NCI-H1417 treated with DMSO at 0.1 percent for 48 hours (cell line): ENCODE results near the gene HBA1.
"Not testable (repeated sequence)": the region's sequence is repeated elsewhere in the genome, so short reads cannot be mapped to it uniquely, and the experiment has no call there.

Experiments
- DNase-seq: peaks from one replicate; lab custom pipeline; 2025; lab: John Stamatoyannopoulos, UW

The HBA1 gene

DNA sequence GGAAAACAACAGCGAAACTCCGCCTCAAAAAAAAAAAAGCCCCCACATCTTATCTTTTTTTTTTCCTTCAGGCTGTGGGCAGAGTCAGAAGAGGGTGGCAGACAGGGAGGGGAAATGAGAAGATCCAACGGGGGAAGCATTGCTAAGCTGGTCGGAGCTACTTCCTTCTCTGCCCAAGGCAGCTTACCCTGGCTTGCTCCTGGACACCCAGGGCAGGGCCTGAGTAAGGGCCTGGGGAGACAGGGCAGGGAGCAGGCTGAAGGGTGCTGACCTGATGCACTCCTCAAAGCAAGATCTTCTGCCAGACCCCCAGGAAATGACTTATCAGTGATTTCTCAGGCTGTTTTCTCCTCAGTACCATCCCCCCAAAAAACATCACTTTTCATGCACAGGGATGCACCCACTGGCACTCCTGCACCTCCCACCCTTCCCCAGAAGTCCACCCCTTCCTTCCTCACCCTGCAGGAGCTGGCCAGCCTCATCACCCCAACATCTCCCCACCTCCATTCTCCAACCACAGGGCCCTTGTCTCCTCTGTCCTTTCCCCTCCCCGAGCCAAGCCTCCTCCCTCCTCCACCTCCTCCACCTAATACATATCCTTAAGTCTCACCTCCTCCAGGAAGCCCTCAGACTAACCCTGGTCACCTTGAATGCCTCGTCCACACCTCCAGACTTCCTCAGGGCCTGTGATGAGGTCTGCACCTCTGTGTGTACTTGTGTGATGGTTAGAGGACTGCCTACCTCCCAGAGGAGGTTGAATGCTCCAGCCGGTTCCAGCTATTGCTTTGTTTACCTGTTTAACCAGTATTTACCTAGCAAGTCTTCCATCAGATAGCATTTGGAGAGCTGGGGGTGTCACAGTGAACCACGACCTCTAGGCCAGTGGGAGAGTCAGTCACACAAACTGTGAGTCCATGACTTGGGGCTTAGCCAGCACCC, 1.2 kb upstream of the HBA1 start:
- DNase-seq, result no peak

DNA sequence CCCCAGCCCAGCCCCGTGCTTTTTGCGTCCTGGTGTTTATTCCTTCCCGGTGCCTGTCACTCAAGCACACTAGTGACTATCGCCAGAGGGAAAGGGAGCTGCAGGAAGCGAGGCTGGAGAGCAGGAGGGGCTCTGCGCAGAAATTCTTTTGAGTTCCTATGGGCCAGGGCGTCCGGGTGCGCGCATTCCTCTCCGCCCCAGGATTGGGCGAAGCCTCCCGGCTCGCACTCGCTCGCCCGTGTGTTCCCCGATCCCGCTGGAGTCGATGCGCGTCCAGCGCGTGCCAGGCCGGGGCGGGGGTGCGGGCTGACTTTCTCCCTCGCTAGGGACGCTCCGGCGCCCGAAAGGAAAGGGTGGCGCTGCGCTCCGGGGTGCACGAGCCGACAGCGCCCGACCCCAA, 474 bp upstream of the HBA1 start:
- DNase-seq, result not testable (repeated sequence)

DNA sequence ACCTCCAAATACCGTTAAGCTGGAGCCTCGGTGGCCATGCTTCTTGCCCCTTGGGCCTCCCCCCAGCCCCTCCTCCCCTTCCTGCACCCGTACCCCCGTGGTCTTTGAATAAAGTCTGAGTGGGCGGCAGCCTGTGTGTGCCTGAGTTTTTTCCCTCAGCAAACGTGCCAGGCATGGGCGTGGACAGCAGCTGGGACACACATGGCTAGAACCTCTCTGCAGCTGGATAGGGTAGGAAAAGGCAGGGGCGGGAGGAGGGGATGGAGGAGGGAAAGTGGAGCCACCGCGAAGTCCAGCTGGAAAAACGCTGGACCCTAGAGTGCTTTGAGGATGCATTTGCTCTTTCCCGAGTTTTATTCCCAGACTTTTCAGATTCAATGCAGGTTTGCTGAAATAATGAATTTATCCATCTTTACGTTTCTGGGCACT, 928 bp downstream of the HBA1 start:
- no peak for DNase-seq

GRCh38 chr16:177981-178667, 1.6 kb downstream of the HBA1 start:
- no peak for DNase-seq

GRCh38 chr16:178668-179015, 2.2 kb downstream of the HBA1 start:
- no peak for DNase-seq

GRCh38 chr16:179211-180092, 3.0 kb downstream of the HBA1 start:
- no peak for DNase-seq

- no peak for DNase-seq
Measured at GRCh38 chr16:180101-180675, 3.7 kb downstream of the HBA1 start, which contains the start of gene HBQ1. Gene HBQ1 (plus strand): TSS chr16:180459. CDS start chr16:180487, 28 bp downstream.

- no peak for DNase-seq
Measured at GRCh38 chr16:180681-181564, 4.4 kb downstream of the HBA1 start.

DNA sequence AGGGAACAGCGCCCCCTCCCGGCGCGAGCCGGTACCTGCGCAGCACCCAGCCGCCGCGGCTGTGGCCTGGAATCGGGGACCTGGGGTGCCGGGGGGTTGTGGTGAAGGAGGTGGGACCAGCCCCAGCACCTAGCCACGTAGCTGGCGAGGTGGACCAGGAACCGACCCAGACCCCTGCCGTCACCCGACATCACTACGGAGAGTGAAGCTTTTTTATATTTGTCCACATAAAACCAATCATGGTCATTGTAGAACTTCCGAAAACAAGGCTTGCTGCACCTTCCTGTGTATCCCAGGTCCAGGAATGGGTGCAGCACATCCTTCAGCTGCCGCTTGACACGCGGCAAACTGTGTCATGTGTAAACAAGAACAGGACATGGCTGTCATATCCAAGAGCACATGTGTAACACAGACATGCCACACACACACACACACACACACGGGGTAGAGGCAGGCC, 5.1 kb downstream of the HBA1 start:
- DNase-seq, result no peak

DNA sequence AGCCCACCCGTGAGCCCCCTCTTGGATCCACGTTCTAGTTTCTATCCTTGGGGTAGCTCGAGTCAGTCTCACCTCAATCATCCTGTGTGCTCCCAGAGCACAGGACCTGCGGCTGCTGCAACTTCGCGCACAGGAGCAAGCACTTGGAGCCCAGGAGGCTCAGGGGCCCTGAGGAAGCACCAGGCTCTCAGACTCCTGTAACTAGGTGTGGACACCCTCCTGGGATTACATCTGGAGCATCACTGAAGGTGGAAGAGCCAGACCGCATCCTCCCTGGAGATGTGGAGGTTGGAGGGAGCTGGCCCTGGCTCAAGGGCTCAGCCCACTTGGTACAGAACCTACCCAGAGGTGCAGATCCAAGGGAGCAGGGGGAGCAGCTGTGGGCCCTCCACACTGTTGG, 6.5 kb downstream of the HBA1 start:
- no peak for DNase-seq

DNA sequence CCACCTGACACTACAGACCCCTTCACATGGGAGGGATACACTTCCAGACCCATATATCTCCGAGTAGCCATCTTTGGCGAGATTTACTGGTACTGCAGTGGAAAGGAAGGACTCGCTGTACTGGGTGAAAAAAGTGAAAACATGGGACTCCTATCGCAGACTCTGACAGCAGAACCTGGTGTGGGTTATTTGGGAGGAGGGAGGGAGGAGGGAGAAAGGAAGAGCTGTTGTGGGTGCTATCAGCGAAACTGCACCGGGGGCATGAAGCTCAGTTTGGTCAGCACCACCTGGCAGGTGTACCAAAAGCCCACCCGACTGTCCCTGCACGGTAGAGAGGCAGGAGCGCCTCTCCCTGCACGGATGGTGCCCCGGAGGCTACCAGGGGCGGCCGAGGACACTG, 8.7 kb downstream of the HBA1 start:
- no peak for DNase-seq

GRCh38 chr16:185691-186090, 9.2 kb downstream of the HBA1 start:
- no peak for DNase-seq

GRCh38 chr16:187330-187729, 10.8 kb downstream of the HBA1 start:
- no peak for DNase-seq

GRCh38 chr16:188674-189073, 12.2 kb downstream of the HBA1 start:
- no peak for DNase-seq

DNA sequence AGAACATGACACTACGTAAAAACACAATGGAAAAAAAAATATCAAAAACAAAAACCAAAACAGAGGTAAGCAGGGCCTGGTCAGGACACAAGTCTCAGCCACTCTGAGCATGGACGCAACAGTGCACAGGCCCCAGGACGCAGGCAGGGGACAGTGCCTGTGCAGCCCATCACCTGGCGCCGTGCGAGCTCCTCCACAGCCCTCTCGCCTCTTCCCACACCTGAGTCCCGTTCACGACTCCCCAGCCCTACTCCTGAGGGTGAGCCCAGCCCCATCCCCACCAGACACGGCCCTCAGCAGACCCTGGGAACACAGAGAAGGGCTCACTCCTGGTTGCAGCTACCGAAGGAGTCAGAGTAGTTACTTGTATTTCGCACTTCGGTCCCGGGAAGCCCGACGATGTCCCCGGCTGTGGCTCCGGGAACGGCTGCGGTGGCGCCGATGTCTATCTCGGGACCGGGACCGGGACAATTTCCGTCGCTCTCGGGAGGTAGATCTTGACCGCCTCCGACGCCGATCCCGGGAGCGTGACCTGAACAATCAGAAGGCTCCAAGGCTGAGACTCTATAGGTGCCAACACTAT, 13.2 kb downstream of the HBA1 start:
- no peak for DNase-seq

- no peak for DNase-seq
Measured at GRCh38 chr16:191831-192230, 15.4 kb downstream of the HBA1 start.

DNA sequence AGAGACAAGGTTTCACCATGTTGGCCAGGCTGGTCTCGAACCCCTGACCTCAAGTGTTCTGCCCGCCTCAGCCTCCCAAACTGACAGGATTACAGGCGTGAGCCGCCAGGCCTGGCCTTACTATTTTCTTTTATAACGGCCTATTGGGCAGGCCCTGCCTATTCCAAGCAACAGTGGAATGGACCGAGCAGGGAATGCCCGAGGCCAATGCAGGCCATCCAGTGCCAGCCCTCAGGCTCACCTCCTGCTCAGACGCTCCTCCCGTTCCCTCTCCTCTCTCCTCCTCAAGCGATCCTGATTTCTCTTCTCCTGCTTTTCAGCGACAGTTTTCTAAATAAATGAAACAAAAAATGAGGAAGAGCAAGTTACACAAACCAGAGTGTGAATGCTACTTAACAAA, 16.2 kb downstream of the HBA1 start:
- DNase-seq, result no peak

DNA sequence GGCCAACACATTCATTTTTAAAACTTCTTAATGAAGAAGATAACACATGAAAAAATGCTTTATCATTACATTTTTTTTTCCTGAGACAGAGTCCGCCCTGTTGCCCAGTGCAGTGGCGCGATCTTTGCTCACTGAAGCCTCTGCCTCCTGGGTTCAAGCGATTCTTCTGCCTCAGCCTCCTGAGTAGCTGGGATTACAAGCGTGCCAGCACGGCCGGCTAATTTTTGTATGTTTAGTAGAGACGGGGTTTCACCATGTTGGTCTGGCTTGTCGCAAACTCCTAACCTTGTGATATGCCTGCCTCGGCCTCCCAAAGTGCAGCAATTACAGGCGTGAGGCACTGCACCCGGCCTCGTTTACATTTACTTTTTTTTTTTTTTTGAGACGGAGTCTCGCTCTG, 17.0 kb downstream of the HBA1 start:
- no peak for DNase-seq

- no peak for DNase-seq
Measured at GRCh38 chr16:194516-194915, 18.0 kb downstream of the HBA1 start.

GRCh38 chr16:200388-200787, 23.9 kb downstream of the HBA1 start:
- DNase-seq, result no peak

GRCh38 chr16:203246-203645, 26.8 kb downstream of the HBA1 start:
- DNase-seq, result no peak
